Liver (tissue), 9 donors: ENCODE measurements around the gene RPTOR. TPM values are rescaled to one million over a fixed set of nuclear protein-coding genes. Genes with fewer than 3 reads are reported as not detected.

Experiments used
- DNase-seq: peaks from one replicate; pipeline ENCODE4 v3.0.0-alpha.2; 2017; ENCODE audit warnings: low spot score
- H3K27ac ChIP-seq, 2 donors: one replicate each; pipeline ENCODE4 v1.7.0; 2013; ENCODE audit warnings: inconsistent platforms in 2 of 2, low read length in 2 of 2, control low read depth in 1 of 2, low read depth in 1 of 2, mild to moderate bottlenecking in 1 of 2
- H3K27me3 ChIP-seq, 4 donors: one replicate each; pipeline versions ENCODE4 v1.6.1 to v1.7.0; 2013; ENCODE audit warnings: low read length in 3 of 4, inconsistent platforms in 1 of 4, mild to moderate bottlenecking in 1 of 4, moderate library complexity in 1 of 4; ENCODE audit not compliant: control insufficient read depth in 4 of 4, insufficient read depth in 4 of 4
- H3K36me3 ChIP-seq, 4 donors: one replicate each; pipeline versions ENCODE4 v1.6.1 to v1.7.0; 2013; ENCODE audit warnings: low read length in 3 of 4, mild to moderate bottlenecking in 3 of 4, low read depth in 1 of 4, moderate library complexity in 1 of 4; ENCODE audit not compliant: control insufficient read depth in 4 of 4, insufficient read depth in 3 of 4
- H3K4me1 ChIP-seq, 4 donors: one replicate each; pipeline versions ENCODE4 v1.6.1 to v1.7.0; 2013; ENCODE audit warnings: low read length in 3 of 4, mild to moderate bottlenecking in 3 of 4, moderate library complexity in 1 of 4; ENCODE audit not compliant: control insufficient read depth in 4 of 4, insufficient read depth in 4 of 4
- H3K4me3 ChIP-seq, 3 donors: one replicate each; pipeline versions ENCODE4 v1.6.1 to v1.7.0; 2013; ENCODE audit warnings: low read length in 3 of 3, control low read depth in 1 of 3, low read depth in 1 of 3, mild to moderate bottlenecking in 1 of 3
- H3K9ac ChIP-seq, 2 donors: one replicate each; pipeline ENCODE4 v1.7.0; 2013; ENCODE audit warnings: low read length in 2 of 2, mild to moderate bottlenecking in 2 of 2, moderate library complexity in 2 of 2, control low read depth in 1 of 2, low read depth in 1 of 2
- H3K9me3 ChIP-seq, 4 donors: one replicate each; pipeline versions ENCODE4 v1.6.1 to v1.7.0; 2013; ENCODE audit warnings: low read length in 3 of 4; ENCODE audit not compliant: control insufficient read depth in 4 of 4
- EGR1 ChIP-seq, 2 donors: IDR thresholded peaks; 2 replicates each; pipeline ENCODE4 v1.6.1; 2016 to 2018; ENCODE audit warnings: antibody characterized with exemption in 2 of 2, low read depth in 2 of 2
- FOXA1 ChIP-seq: IDR thresholded peaks from 2 replicates; pipeline ENCODE4 v1.6.1; 2016; ENCODE audit warnings: antibody characterized with exemption
- FOXA2 ChIP-seq: IDR thresholded peaks from 2 replicates; pipeline ENCODE4 v1.6.1; 2016; ENCODE audit warnings: antibody characterized with exemption
- GABPA ChIP-seq, 2 donors: IDR thresholded peaks in 1 of 2; conservative IDR thresholded peaks in 1 of 2; 2 replicates each; pipeline ENCODE4 v1.6.1; 2016; ENCODE audit warnings: antibody characterized with exemption in 2 of 2, mild to moderate bottlenecking in 1 of 2, moderate library complexity in 1 of 2
- HNF4A ChIP-seq, 2 donors: conservative IDR thresholded peaks; 2 replicates each; pipeline ENCODE4 v1.6.1; 2016; ENCODE audit warnings: antibody characterized with exemption in 2 of 2, mild to moderate bottlenecking in 2 of 2
- HNF4G ChIP-seq: IDR thresholded peaks from 2 replicates; pipeline ENCODE4 v1.6.1; 2016; ENCODE audit warnings: antibody characterized with exemption
- JUND ChIP-seq, 2 donors: IDR thresholded peaks; 2 replicates each; pipeline ENCODE4 v1.6.1; 2016; ENCODE audit warnings: antibody characterized with exemption in 2 of 2
- NR2F2 ChIP-seq: IDR thresholded peaks from 2 replicates; pipeline ENCODE4 v1.6.1; 2016; ENCODE audit warnings: antibody characterized with exemption
- RAD21 ChIP-seq, 2 donors: IDR thresholded peaks; 2 replicates each; pipeline ENCODE4 v1.6.1; 2016; ENCODE audit warnings: antibody characterized with exemption in 2 of 2, mild to moderate bottlenecking in 2 of 2
- RXRA ChIP-seq, 2 donors: IDR thresholded peaks; 2 replicates each; pipeline ENCODE4 v1.6.1; 2017 to 2018; ENCODE audit warnings: antibody characterized with exemption in 2 of 2, mild to moderate bottlenecking in 1 of 2
- SP1 ChIP-seq: IDR thresholded peaks from 2 replicates; pipeline ENCODE4 v1.6.1; 2018; ENCODE audit warnings: antibody characterized with exemption, mild to moderate bottlenecking
- TAF1 ChIP-seq: conservative IDR thresholded peaks from 2 replicates; pipeline ENCODE4 v1.6.1; 2016; ENCODE audit warnings: antibody characterized with exemption, mild to moderate bottlenecking
- YY1 ChIP-seq: IDR thresholded peaks from 2 replicates; pipeline ENCODE4 v1.6.1; 2016; ENCODE audit warnings: antibody characterized with exemption, mild to moderate bottlenecking
- WGBS: extraction: QIAGEN DNeasy Blood & Tissue Kit; methylation state at CpG from one replicate; pipeline ENCODE4 v1.1.7; 2013; 5-methylcytosine and 5-hydroxymethylcytosine counted together
- polyA plus RNA-seq, 2 donors: library from polyadenylated mRNA; stranded (reverse) in 1 of 2; unstranded in 1 of 2; fragments of 200-250 nt in 1 of 2; fragments of >200 nt in 1 of 2; fragmentation: Nextera tagmentation in 1 of 2; extraction: Ambion mirVana in 1 of 2; gene quantifications; one replicate each; pipeline versions ENCODE4 v1.2.1 to v1.2.3, GENCODE V29; 2013 to 2015
- total RNA-seq, 2 donors: library from RNA; depleted of rRNA; stranded (reverse); fragments of >200 nt; gene quantifications; one replicate each; pipeline ENCODE4 v1.2.3, GENCODE V29; 2014
- TF ChIP-seq, protein P1 (sequence below): IDR thresholded peaks from 2 replicates; pipeline ENCODE4 v1.6.1; 2016; ENCODE audit warnings: antibody characterized with exemption, mild to moderate bottlenecking
- TF ChIP-seq, protein P2 (sequence below): IDR thresholded peaks from 2 replicates; pipeline ENCODE4 v1.6.1; 2016; ENCODE audit warnings: antibody characterized with exemption
- TF ChIP-seq, protein P3 (sequence below): IDR thresholded peaks from 2 replicates; pipeline ENCODE4 v1.6.1; 2016; ENCODE audit warnings: antibody characterized with exemption
- TF ChIP-seq, protein P4 (sequence below): fragments of 150-350 bp; IDR thresholded peaks from 2 replicates; pipeline ENCODE4 v1.5.1; 2017; ENCODE audit warnings: improper control_type of control experiment, low read depth, low read length; ENCODE audit not compliant: missing input control
- TF ChIP-seq, protein P5 (sequence below): IDR thresholded peaks from 2 replicates; pipeline ENCODE4 v1.6.1; 2016; ENCODE audit warnings: antibody characterized with exemption
- donor health status: healthy.
- donor health status: healthy.
- donor health status: healthy.
- donor health status: healthy.
- donor health status: healthy.

The RPTOR gene
- total and polyA plus RNA-seq, 4 donors = 4.8 to 25.4 (median 11.6) TPM

DNA sequence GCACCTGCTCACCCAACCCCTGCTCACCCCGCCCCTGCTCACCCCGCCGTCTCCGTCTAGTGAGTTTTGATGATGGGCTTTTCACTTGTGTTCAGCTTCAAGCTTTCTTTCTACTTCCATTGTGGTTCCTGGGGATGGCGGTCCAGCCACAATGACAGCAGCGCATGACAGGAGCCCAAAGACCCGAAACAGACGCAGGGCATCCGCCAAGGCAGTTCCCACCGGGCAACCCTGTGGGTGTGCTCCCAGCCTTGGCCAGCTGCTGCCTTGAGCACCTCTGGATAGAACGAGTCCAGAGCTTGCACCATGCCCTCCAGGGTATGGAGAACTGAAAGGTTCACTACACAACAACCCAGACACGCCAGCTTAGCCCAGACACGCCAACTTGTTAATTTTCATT is 354.1 kb downstream of the RPTOR start:
- H3K36me3 ChIP-seq = peaks cover 2 to 9% (median 4%) of the 10 kb centered on the region in 4 donors
- H3K4me1 ChIP-seq = peaks cover 0 to 8% (median 5%) of the 10 kb centered on the region in 4 donors
- TF ChIP-seq RAD21 (IDR thresholded peaks at IDR 0.05) = no peak
- TF ChIP-seq, protein P1, sequence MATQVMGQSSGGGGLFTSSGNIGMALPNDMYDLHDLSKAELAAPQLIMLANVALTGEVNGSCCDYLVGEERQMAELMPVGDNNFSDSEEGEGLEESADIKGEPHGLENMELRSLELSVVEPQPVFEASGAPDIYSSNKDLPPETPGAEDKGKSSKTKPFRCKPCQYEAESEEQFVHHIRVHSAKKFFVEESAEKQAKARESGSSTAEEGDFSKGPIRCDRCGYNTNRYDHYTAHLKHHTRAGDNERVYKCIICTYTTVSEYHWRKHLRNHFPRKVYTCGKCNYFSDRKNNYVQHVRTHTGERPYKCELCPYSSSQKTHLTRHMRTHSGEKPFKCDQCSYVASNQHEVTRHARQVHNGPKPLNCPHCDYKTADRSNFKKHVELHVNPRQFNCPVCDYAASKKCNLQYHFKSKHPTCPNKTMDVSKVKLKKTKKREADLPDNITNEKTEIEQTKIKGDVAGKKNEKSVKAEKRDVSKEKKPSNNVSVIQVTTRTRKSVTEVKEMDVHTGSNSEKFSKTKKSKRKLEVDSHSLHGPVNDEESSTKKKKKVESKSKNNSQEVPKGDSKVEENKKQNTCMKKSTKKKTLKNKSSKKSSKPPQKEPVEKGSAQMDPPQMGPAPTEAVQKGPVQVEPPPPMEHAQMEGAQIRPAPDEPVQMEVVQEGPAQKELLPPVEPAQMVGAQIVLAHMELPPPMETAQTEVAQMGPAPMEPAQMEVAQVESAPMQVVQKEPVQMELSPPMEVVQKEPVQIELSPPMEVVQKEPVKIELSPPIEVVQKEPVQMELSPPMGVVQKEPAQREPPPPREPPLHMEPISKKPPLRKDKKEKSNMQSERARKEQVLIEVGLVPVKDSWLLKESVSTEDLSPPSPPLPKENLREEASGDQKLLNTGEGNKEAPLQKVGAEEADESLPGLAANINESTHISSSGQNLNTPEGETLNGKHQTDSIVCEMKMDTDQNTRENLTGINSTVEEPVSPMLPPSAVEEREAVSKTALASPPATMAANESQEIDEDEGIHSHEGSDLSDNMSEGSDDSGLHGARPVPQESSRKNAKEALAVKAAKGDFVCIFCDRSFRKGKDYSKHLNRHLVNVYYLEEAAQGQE = no peak
- TF ChIP-seq, protein P2, sequence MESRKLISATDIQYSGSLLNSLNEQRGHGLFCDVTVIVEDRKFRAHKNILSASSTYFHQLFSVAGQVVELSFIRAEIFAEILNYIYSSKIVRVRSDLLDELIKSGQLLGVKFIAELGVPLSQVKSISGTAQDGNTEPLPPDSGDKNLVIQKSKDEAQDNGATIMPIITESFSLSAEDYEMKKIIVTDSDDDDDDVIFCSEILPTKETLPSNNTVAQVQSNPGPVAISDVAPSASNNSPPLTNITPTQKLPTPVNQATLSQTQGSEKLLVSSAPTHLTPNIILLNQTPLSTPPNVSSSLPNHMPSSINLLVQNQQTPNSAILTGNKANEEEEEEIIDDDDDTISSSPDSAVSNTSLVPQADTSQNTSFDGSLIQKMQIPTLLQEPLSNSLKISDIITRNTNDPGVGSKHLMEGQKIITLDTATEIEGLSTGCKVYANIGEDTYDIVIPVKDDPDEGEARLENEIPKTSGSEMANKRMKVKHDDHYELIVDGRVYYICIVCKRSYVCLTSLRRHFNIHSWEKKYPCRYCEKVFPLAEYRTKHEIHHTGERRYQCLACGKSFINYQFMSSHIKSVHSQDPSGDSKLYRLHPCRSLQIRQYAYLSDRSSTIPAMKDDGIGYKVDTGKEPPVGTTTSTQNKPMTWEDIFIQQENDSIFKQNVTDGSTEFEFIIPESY = no peak
- TF ChIP-seq HNF4G = no peak
- no peak for TF ChIP-seq SP1
- TF ChIP-seq HNF4A (conservative IDR thresholded peaks at IDR 0.05) = no peak
- no peak for TF ChIP-seq JUND (IDR thresholded peaks at IDR 0.05)
- no peak for TF ChIP-seq RXRA (IDR thresholded peaks at IDR 0.05)
- TF ChIP-seq NR2F2 = no peak
- TF ChIP-seq, protein P3, sequence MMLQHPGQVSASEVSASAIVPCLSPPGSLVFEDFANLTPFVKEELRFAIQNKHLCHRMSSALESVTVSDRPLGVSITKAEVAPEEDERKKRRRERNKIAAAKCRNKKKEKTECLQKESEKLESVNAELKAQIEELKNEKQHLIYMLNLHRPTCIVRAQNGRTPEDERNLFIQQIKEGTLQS = no peak
- TF ChIP-seq TAF1 = no peak
- no peak for TF ChIP-seq FOXA1
- TF ChIP-seq YY1 = no peak
- TF ChIP-seq, protein P4, sequence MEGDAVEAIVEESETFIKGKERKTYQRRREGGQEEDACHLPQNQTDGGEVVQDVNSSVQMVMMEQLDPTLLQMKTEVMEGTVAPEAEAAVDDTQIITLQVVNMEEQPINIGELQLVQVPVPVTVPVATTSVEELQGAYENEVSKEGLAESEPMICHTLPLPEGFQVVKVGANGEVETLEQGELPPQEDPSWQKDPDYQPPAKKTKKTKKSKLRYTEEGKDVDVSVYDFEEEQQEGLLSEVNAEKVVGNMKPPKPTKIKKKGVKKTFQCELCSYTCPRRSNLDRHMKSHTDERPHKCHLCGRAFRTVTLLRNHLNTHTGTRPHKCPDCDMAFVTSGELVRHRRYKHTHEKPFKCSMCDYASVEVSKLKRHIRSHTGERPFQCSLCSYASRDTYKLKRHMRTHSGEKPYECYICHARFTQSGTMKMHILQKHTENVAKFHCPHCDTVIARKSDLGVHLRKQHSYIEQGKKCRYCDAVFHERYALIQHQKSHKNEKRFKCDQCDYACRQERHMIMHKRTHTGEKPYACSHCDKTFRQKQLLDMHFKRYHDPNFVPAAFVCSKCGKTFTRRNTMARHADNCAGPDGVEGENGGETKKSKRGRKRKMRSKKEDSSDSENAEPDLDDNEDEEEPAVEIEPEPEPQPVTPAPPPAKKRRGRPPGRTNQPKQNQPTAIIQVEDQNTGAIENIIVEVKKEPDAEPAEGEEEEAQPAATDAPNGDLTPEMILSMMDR = no peak
- TF ChIP-seq EGR1 (IDR thresholded peaks at IDR 0.05; ENCODE audit: low read depth in 2 of 2) = no peak
- TF ChIP-seq GABPA (IDR thresholded peaks at IDR 0.05 in 1 of 2, conservative IDR thresholded peaks at IDR 0.05 in 1 of 2) = no peak
- TF ChIP-seq, protein P5, sequence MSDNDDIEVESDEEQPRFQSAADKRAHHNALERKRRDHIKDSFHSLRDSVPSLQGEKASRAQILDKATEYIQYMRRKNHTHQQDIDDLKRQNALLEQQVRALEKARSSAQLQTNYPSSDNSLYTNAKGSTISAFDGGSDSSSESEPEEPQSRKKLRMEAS = no peak
- no peak for TF ChIP-seq FOXA2
- WGBS = 97% methylated on average over 13 of the region's 13 CpGs
- H3K9me3 ChIP-seq = no peaks in the 10 kb centered on the region
- no peak overlapping the region for H3K4me3 ChIP-seq
- no peaks in the 10 kb centered on the region for H3K27me3 ChIP-seq
- H3K27ac ChIP-seq = no peak overlapping the region
- H3K9ac ChIP-seq = no peak overlapping the region
- DNase-seq = no peak
